SIG-M5 treated with dmso at 0.1 percent for 504 hours (cell line): ENCODE measurements around the gene MYOCOS.
"Not testable (repeated sequence)": the region's sequence is repeated elsewhere in the genome, so short reads cannot be mapped to it uniquely, and the experiment has no call there.

Source experiments
- DNase-seq: peaks from one replicate; lab custom pipeline; 2025; ENCODE audit not compliant: unreplicated experiment; lab: John Stamatoyannopoulos, UW

Gene MYOCOS

GRCh38 chr1:171656206-171656605, 34.2 kb downstream of the MYOCOS start:
- DNase-seq: not testable (repeated sequence)

GRCh38 chr1:171661076-171661650, 39.1 kb downstream of the MYOCOS start:
- DNase-seq: no peak

- DNase-seq: no peak
These were observed 41.2 kb downstream of the MYOCOS start for GRCh38 chr1:171663036-171663853.

DNA sequence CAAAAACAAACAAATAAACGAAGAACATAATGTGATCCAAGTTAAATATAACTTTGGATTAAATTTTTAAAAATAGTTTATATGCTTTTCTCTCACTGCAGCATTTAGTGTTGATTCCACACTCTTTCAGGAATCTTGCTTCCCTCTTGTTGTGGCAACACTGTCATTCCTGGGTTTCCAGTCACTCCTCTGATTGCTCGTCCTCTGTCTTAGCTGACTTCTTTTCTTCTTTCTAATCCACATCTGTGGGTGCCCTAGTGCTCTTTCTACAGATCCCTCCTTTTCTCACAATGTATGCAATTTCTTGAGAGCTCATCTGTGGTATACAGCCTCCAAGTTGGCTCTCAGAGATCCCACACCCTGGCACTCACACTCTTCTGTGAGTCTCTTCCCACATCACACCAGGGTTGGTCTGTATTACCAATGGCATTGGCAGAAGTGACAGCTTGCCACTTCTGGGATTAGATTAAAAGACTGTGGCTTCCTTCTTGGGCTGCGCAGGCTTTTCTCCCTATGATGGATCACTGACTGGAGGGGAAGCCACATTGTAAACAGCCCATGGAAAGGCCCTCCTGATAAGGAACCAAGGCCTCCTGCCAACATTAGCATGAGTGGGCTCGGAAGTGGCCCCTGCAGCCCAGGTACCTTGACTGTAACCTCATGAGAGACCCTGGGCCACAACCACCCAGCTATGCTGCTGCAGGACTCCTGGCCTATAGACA, 42.0 kb downstream of the MYOCOS start:
- DNase-seq: no peak

GRCh38 chr1:171664976-171665375, 42.9 kb downstream of the MYOCOS start:
- DNase-seq: no peak

- no peak for DNase-seq
These were observed 44.2 kb downstream of the MYOCOS start for GRCh38 chr1:171666114-171666769.

DNA sequence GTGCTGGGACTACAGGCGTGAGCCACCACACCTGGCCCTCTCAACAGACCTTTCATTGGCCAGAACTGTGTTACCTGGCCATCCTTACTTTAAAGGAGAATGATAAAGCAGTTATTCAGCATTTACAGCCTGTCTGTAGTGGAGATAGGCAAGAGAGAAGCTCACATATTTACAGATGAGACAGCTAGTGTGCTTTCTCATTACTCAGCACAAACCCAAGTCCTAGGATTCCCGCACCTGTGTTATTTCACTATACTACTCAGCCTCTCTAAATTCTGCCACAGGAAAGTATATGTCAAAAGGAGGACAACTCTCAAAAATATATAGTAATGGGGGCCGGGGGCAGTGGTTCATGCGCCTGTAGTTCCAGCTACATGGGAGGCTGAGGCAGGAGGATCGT, 46.3 kb downstream of the MYOCOS start:
- DNase-seq: no peak

DNA sequence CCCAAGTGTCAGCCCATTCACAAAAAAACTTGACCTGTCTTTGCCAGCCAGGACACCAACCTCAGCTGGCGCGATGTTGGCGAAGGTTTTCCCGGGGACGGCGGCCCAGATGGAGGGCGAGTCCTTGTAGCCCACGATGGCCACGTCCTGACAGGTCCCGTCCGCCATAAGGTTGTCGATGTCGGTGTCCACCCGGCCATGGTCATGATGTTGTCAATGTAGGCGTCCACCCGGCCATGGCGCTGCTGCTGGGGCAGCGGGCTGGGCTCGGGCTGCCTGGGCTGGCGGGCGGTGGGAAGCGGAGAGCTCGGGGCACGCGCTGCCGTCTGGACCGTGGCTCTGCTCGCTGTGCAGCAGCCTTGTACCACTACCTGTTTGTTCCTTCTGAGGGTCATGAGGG, 48.7 kb downstream of the MYOCOS start:
- no peak for DNase-seq

GRCh38 chr1:171674431-171675405, 52.7 kb downstream of the MYOCOS start:
- DNase-seq: no peak
